Measurements from ENCODE around the gene ZNF106.

DNA sequence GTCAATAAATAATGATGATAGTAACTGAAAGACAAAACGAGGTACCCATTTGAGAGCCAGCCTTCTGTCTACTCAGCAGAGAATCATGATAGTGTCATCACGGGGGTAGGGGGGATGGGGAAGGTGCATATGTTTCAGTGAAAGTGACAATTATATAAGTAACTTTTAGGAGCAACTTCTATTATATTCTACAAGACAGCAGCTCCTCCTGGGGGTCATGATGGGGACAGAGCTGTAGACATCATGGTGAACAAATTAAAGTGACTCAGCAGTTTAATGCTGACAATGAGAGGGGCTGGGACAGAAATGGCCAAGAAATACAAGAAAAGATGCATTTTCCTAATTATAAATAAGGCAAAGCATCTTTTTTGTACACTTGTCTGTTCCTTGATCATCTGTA lies 119.8 kb downstream of the ZNF106 start:
- TF ChIP-seq, protein P1, sequence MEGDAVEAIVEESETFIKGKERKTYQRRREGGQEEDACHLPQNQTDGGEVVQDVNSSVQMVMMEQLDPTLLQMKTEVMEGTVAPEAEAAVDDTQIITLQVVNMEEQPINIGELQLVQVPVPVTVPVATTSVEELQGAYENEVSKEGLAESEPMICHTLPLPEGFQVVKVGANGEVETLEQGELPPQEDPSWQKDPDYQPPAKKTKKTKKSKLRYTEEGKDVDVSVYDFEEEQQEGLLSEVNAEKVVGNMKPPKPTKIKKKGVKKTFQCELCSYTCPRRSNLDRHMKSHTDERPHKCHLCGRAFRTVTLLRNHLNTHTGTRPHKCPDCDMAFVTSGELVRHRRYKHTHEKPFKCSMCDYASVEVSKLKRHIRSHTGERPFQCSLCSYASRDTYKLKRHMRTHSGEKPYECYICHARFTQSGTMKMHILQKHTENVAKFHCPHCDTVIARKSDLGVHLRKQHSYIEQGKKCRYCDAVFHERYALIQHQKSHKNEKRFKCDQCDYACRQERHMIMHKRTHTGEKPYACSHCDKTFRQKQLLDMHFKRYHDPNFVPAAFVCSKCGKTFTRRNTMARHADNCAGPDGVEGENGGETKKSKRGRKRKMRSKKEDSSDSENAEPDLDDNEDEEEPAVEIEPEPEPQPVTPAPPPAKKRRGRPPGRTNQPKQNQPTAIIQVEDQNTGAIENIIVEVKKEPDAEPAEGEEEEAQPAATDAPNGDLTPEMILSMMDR (conservative IDR thresholded peaks at IDR 0.05 in 1 of 2, IDR thresholded peaks at IDR 0.05 in 1 of 2; ENCODE audit: extremely low read depth in 1 of 2, insufficient read depth in 1 of 2, low read depth in 1 of 2, low read length in 2 of 2), result peak in 1 of 2 donors; percentile 6
- no peak for TF ChIP-seq EZH2 (IDR thresholded peaks at IDR 0.05; ENCODE audit: borderline replicate concordance, low read length)
